Activated T-cell treated with anti-CD3 and anti-CD28 coated beads, Interleukin-2, amount 50 U/mL, for 1 hour (primary cell): ENCODE data around the gene PLEKHA3.
"Not testable (repeated sequence)": the region's sequence is repeated elsewhere in the genome, so short reads cannot be mapped to it uniquely, and the experiment has no call there.

Experiments used
- DNase-seq: peaks from one replicate; pipeline ENCODE4 v3.0.0-alpha.2; 2020

Gene PLEKHA3

DNA sequence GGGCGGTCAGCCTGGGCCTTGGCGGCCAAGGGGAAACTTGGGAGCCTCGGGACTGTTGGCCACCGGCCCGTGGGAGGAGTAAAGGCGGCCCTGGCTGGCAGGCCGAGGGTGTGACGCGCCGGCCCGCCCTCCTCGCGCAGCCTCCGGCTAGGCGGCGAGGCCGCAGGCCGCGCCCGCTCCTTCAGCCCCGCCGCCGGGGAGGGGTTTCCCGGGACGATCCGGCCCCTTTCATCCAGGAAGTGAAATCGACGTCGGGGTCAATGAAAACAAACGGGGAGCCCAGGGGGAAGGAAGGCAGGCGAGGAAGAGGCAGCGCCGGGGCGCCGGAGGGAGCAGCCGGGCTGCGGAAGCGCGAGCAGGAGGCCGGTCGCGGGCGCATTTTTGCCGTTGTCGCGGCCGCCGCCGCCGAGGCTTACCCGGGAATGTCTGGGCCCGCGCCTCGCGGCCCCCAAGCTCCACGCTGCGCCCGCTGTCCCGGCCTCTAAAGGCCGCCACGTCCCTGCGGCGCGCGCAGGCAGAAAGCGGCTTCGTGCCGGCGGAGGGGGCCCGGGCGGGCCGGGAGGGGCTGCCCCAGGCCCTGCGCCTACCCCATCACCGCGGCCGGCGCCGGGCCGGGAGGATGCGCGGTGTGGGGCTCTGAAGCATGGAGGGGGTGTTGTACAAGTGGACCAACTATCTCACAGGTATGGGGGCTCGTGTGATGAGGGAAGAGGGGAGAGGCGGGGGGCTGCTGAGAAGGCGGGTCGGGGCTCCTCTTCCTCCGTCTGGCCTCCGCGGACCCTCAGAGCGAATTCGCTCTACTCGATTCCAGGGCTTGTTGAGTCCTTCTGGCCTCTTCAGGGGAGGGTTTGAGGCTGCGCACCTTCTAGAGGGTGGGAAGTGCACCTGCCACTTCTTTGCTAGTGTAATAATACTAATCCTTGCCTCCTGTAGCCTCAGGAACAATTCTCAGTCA, at the start of gene PLEKHA3:
Gene PLEKHA3 (plus strand): TSS at position 231 of the 955 bp plus-strand sequence. CDS start 413 bp downstream, at position 644.
- DNase-seq: peak; percentile 81

- DNase-seq: no peak
Observed at GRCh38 chr2:178436662-178437061, 43.6 kb upstream of the PLEKHA3 start.

DNA sequence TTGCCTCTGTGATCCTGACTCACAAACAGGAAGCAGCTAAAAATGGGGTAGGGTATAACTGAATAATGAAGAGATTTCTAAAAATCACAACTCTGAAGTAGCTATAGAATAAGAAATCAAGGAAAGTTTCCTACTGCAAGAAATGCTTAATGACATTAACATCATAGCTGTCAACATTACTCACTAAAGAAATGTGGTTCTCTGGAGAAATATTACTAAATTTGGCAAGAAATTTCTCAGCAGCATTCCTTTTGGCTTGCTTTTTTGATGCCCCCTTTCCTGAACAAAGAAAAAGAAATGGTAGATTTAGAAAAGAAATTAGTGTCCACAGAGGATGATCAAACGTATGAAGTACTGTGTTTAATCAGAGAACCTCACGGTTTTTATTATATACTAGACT, 38.8 kb upstream of the PLEKHA3 start:
- DNase-seq: no peak

- no peak for DNase-seq
Observed at GRCh38 chr2:178448968-178449661, 31.1 kb upstream of the PLEKHA3 start.

GRCh38 chr2:178449700-178450523, 30.3 kb upstream of the PLEKHA3 start:
- DNase-seq: no peak

DNA sequence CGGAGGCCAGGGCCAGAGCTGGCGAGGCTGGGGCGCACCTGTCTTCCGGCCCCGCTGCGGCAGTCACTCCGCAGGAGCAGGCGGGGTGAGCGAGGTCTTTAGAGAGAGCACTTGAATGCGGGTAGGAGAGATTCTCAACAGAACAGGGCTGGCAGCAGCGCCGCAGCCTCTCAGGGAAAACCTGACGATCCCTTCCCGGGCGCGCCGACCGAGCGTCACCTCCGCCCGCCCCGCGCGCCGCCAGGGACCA, 29.8 kb upstream of the PLEKHA3 start:
- DNase-seq: peak; percentile 89

DNA sequence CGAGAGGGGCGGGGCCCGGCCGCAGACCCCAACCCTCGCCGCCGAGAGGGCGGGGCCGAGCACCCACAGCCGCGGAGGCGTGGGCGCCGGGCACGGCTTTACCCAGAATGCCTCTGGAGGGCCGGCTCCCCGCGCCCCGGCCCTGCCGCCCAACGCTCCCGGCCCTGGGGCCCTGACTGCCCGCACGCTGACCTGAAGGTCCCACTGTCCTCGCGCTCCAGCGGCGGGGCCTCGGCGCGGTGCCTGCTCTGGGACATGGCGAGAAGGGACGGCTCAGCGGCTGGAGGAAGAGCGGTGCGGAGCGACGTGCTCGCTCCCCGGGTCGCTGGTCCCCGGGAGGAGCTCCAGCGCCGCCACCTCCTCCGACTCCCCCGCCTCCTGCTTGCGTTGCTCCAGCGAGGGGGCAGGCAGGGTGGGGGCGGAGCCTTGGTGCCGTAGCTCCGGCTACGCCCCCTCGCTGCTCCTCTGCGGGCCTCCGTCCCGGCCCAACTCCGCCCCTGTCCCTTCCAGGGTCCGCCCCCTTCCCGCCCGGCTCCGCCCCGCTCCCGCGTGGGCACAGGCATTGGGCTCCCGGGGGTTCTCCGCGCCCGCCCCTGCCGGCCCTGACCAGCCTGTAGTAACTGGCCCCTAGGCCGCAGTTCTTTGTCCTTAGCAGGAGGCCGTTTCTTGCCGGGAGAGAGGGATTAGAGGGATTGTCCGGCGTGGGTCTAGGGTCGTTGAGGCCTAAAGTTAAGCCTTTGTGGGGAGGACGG, 29.3 kb upstream of the PLEKHA3 start, which contains the start of the genes PJVK and PRKRA:
Gene PJVK (plus strand): TSS at position 605 of the 752 bp plus-strand sequence. CDS start 2,032 bp downstream, outside the sequence.
Gene PRKRA (minus strand): TSS at position 402 of the 752 bp plus-strand sequence. CDS start 145 bp downstream, at position 257.
- peak; percentile 95 for DNase-seq

GRCh38 chr2:178452334-178452733, 27.9 kb upstream of the PLEKHA3 start:
- DNase-seq: no peak

- no peak for DNase-seq
Observed at GRCh38 chr2:178452870-178453269, 27.4 kb upstream of the PLEKHA3 start.

DNA sequence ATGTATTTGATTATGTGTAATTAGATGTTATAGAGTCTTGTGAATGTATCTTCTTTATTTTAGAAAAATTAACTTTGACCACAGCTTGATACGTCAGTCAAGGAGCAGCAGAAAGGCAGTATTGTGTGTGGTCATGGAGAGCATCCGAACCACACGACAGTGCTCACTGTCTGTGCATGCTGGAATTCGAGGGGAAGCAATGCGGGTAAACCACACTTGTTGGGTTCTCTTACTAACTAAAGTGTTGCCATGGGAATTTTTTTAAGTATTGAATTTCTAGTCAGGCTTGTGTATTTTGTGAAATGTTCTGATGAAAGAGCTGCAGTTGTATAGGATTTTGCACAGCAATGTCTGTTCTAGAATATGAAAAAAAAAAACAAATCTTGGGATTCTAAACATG, 24.3 kb upstream of the PLEKHA3 start:
- no peak for DNase-seq

DNA sequence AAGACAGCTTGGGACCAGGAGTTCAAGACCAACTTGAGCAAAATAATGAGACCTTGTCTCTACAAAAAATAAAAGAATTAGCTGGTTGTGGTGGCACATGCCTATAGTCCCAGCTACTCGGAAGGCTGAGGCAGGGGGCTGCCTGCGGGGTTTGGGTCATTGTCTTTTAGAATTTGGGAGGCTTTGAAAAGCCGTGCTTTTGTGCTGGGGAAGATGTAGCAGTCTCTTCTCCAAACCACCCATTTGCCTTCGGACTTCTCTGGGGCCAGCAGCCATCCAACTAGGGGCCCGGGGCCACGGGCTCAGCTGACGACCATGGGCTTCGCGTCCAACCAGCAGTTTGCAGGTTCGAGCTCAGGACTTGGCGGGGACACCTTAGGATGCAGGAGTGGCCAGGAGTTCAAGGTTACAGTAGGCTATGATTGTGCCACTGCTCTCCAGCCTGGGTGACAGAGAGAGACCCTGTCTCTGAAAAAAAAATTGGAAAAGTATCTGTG, 22.8 kb upstream of the PLEKHA3 start:
- no peak for DNase-seq

DNA sequence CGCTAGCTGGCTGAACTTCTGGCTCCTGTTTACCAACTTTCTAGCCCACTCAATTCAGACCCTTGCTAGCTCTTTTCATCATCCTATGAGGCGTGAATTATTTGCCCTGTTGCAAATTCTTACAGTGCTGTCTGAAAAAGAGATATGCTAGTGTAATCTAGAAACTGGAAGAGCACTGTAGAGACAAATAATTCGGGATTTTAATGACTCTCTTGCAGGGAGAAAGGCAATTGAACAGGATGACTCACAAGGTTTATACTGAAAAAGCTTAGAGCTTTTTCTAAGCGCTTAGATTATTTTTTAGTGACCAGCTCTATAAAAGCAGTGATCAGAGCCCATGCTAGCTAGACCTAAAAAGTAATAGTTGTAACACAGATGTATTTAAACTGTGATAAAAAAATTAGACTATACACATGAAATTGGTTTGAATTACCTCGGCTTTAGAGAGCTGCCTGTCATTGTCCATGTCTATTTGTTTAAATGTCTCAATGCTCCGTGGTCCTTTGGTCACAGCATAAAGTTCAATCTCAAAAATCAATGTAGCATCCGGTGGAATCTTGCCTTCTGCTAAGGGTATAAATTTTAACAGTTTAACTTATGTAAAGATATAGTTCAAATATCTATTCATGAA, 10.9 kb upstream of the PLEKHA3 start:
- DNase-seq: no peak

DNA sequence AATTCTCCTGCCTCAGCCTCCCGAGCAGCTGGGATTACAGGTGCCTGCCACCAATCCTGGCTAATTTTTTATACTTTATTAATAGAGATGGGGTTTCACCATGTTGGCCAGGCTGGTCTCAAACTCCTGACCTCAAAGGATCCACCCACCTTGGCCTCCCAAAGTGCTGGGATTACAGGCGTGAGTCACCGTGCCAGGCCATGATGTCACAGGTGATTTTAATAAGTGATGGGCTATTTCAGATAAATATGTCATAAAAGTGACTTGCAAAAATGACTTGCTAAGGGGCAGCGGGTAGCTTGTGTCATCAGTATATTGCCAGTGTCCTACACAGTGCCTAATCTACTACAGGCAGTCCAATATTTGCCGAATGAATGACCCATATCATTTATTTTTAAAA, 8.9 kb upstream of the PLEKHA3 start:
- not testable (repeated sequence) for DNase-seq

DNA sequence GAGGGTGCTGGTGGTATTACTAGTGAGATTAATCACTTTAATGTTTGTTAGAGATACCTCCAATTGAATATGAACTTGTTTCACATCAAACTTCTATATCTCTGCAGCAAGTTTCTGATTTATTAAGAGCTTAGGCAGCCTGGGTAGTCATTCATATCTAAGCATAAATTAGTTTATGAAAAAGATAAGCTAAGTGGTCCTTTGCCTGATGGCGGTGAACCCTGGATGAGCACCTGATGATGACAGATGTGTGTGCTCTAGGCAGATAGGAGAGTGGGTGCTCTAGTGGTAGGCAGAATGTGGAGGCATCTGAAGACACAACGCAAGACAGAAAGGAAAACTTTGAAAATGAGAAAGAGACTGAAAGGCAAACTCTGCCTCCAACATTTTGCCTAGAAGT, 6.9 kb upstream of the PLEKHA3 start:
- DNase-seq: no peak

DNA sequence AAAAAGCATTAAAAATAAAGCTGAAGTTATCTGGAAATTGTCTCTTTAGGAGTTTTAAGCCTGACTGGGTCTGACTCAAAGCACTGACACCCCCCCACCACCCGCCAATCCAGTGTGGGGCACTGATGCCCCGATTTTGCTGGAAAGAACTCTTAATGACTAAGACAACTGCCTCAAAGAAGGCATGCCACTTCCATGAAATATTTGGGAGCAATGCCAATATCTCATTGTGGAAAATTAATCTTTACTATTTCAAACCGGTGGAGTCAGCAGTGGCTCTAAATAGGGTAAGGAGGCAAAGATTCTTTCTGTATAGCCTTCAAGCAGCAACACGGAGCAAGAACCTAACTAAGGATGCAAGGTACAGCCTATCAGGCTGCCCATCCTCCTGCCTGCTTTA, 6.3 kb upstream of the PLEKHA3 start:
- DNase-seq: no peak

GRCh38 chr2:178474560-178474959, 5.7 kb upstream of the PLEKHA3 start:
- no peak for DNase-seq

- DNase-seq: no peak
Observed at GRCh38 chr2:178476477-178476876, 3.8 kb upstream of the PLEKHA3 start.

GRCh38 chr2:178477443-178478129, 2.7 kb upstream of the PLEKHA3 start:
- DNase-seq: no peak

- DNase-seq: no peak
Observed at GRCh38 chr2:178478130-178478438, 2.2 kb upstream of the PLEKHA3 start.

DNA sequence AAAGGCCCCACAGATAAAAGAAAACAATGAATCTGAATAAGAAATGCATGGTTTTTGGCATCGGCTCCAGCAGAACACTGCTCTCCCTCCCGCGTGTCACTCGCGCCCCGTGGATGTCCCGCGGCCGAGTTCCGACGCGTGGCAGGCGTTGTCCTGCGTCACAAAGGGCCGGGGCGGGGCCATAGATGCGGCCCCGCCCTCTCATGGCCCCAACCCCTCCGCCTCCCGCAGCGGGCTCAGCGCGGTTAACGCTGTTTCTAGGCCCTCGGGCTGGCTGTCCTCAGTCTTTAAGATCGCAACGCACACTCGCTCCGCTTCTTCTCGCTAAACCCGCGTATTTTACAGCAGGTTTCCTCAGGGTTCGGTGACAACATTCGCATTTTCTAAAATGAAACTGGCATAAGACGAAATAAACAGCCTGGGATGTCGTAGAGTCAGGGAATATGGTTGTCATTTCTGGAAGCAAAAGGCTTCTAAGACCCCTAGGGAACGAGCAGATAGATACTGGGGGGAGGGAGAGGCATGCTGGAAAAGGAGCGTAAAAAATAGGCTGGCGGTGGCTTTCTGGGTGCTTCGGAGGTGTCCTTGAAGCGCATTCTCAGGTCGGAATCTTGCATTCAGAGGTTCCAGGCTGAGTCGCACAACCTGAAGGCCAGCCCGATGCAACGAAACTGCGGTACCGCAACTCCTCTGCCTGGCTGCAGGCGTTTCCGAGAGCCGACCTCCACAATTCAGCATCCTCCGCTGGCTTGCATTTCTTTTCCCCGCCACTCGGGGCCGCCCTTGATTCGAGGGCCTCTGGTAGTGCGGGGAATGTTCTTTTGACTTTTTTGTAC, 1.6 kb upstream of the PLEKHA3 start, which contains the start of gene FKBP7:
Gene FKBP7 (minus strand): TSS at position 162 of the 836 bp plus-strand sequence. CDS start 101 bp downstream, at position 61.
- peak; percentile 89 for DNase-seq
